ENCODE measurements around the gene ARHGAP12. TPM values are rescaled to one million over a fixed set of nuclear protein-coding genes. Genes with fewer than 3 reads are reported as not detected.

The ARHGAP12 gene
- total and polyA plus RNA-seq, 8 donors, result 25.5 to 40.4 (median 37.3) TPM

- intact Hi-C loops (cut with DNase I), result no loop called here
- Histone ChIP-seq H3K27me3 (no peaks in the 10 kb centered on the region), H3K4me3 (no peak overlapping the region), H3K36me3 (no peaks in the 10 kb centered on the region), H3K4me1 (peaks cover 0 to 23% of the 10 kb centered on the region in 2 donors), H3K9me3 (no peaks in the 10 kb centered on the region), H3K27ac (no peak overlapping the region)
- TF ChIP-seq, protein P1, sequence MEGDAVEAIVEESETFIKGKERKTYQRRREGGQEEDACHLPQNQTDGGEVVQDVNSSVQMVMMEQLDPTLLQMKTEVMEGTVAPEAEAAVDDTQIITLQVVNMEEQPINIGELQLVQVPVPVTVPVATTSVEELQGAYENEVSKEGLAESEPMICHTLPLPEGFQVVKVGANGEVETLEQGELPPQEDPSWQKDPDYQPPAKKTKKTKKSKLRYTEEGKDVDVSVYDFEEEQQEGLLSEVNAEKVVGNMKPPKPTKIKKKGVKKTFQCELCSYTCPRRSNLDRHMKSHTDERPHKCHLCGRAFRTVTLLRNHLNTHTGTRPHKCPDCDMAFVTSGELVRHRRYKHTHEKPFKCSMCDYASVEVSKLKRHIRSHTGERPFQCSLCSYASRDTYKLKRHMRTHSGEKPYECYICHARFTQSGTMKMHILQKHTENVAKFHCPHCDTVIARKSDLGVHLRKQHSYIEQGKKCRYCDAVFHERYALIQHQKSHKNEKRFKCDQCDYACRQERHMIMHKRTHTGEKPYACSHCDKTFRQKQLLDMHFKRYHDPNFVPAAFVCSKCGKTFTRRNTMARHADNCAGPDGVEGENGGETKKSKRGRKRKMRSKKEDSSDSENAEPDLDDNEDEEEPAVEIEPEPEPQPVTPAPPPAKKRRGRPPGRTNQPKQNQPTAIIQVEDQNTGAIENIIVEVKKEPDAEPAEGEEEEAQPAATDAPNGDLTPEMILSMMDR (IDR thresholded peaks at IDR 0.05), result no peak
- DNase-seq (no peak), ATAC-seq (no peak)
These were observed 44.2 kb downstream of the ARHGAP12 start for GRCh38 chr10:31884386-31884785.

- Histone ChIP-seq H3K9me3 (no peaks in the 10 kb centered on the region), H3K4me3 (no peak overlapping the region), H3K36me3 (no peaks in the 10 kb centered on the region), H3K27me3 (no peaks in the 10 kb centered on the region), H3K27ac (no peak overlapping the region), H3K4me1 (peaks cover 0 to 23% of the 10 kb centered on the region in 2 donors)
- no peak for DNase-seq
- intact Hi-C loops (cut with DNase I), result no loop called here
- no peak for ATAC-seq
- TF ChIP-seq, protein P1 (IDR thresholded peaks at IDR 0.05), result no peak
These were observed 45.2 kb downstream of the ARHGAP12 start for GRCh38 chr10:31883397-31883796.

DNA sequence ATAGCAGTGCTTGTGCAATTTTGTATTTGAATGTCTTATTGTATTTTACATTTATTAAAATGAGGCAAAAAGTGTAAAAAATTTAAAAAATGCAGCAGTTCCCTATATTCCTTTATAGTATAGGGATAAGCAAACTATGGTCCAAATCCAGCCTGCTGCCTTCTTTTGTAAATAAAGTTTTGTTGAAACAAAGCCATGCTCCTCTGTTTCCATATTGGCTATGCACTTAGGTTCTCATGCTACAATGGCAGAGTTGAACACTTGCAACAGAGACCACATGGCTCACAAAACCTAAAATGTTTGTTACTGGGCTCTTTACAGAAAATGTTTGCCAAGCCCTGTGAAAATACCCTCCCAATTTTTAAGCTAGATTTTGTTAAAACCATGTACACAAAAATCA lies 50.1 kb downstream of the ARHGAP12 start:
- H3K4me1 ChIP-seq, result peaks cover 0 to 19% of the 10 kb centered on the region in 2 donors
- TF ChIP-seq, protein P1 (IDR thresholded peaks at IDR 0.05), result no peak
- H3K36me3 ChIP-seq, result no peaks in the 10 kb centered on the region
- no peak for ATAC-seq
- no peak overlapping the region for H3K27ac ChIP-seq
- no peak overlapping the region for H3K4me3 ChIP-seq
- no peaks in the 10 kb centered on the region for H3K9me3 ChIP-seq
- intact Hi-C loops (cut with DNase I), result no loop called here
- DNase-seq, result no peak
- no peaks in the 10 kb centered on the region for H3K27me3 ChIP-seq

DNA sequence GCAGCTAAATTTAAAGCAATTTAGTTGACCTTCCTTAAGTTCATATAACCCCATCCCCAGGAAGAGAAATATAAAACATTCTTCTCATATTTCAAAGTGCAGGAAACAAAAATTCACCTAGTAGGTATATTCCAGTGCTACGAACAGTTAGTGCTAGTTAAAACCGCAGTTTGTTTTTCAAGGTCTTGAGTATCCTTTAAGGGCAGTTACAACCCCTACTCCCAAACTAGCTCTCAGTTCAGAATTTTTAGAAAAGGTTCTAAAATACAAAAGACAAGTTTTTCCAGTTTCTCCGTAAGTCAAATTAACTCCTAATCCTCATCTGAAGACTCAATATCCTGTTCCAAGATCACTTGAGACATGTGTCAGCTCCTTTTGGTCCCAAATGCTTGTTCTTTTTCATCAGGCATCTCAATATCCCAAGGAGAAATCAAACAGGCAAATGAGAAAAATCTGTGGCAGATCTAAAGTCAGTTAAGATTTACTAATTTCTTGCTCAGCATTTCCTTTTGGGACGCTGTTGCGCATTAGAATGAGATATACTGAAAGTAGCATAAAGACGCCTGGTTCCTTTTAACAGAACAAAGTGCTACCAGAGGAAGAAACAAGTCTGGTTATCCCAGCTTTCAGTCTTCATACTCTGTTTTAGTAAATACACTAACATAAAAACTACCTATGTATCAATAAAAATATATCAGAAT lies 51.8 kb downstream of the ARHGAP12 start:
- ATAC-seq (peak; percentile 70), DNase-seq (peak in 2 of 4 donors; percentile 20 to 29)
- H3K27me3 ChIP-seq, result no peaks in the 10 kb centered on the region
- H3K9me3 ChIP-seq, result no peaks in the 10 kb centered on the region
- no peak overlapping the region for H3K27ac ChIP-seq
- peaks cover 0 to 11% of the 10 kb centered on the region in 2 donors for H3K4me1 ChIP-seq
- intact Hi-C loops (cut with DNase I), result no loop called here
- no peak overlapping the region for H3K4me3 ChIP-seq
- no peaks in the 10 kb centered on the region for H3K36me3 ChIP-seq
- TF ChIP-seq, protein P1 (IDR thresholded peaks at IDR 0.05), result no peak

GRCh38 chr10:31875608-31876007 lies 53.0 kb downstream of the ARHGAP12 start:
- Histone ChIP-seq H3K4me1 (peaks cover 0 to 23% of the 10 kb centered on the region in 2 donors), H3K36me3 (no peaks in the 10 kb centered on the region), H3K4me3 (no peak overlapping the region), H3K27ac (no peak overlapping the region), H3K9me3 (no peaks in the 10 kb centered on the region), H3K27me3 (no peaks in the 10 kb centered on the region)
- intact Hi-C loops (cut with DNase I), result no loop called here
- DNase-seq (no peak), ATAC-seq (no peak)
- TF ChIP-seq, protein P1 (IDR thresholded peaks at IDR 0.05), result no peak

Data from left lung (tissue), 10 donors.